ENCODE measurements around the gene TNFAIP3. TPM values are rescaled to one million over a fixed set of nuclear protein-coding genes. Genes with fewer than 3 reads are reported as not detected.

Gene TNFAIP3
- polyA plus RNA-seq, 4 donors, result 10.8 to 30.6 (median 15.3) TPM

DNA sequence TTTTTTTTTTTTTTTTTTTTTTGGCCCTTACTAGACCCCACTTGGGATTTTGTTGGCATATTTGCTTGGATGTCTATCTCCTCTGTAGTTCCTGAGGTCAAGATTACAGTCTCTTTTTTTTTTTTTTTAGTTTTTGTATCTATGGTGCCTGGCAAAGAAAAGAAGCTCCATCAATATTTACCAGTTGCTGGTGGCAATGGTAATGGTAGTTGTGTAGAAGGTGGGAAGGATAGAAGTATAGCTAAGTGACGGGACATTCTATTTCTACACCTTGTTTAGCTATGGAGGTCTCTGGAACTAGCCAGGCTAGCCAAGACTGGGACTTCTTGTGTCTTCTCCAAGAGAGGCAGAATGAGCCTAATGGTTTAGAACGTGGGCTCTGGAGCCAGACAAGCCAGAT, 42.2 kb upstream of the TNFAIP3 start:
- 90 to 95% (median 90%) methylated on average over 2 of the region's 2 CpGs for WGBS, 3 donors
- Histone ChIP-seq H3K4me3 (ENCODE audit: low read depth in 1 of 3, low read length in 3 of 3) (no peak overlapping the region), H3K9me3 (ENCODE audit: control insufficient read depth in 2 of 2, insufficient read depth in 1 of 2, low read depth in 1 of 2, low read length in 1 of 2) (no peaks in the 10 kb centered on the region), H3K4me1 (ENCODE audit: control insufficient read depth in 3 of 3, insufficient read depth in 2 of 3, low read depth in 1 of 3, low read length in 2 of 3) (peaks cover 0 to 4% (median 0%) of the 10 kb centered on the region in 3 donors), H3K36me3 (ENCODE audit: control insufficient read depth in 3 of 3, insufficient read depth in 2 of 3, low read depth in 1 of 3, low read length in 3 of 3) (no peaks in the 10 kb centered on the region), H3K27me3 (ENCODE audit: control insufficient read depth in 3 of 3, insufficient read depth in 3 of 3, low read length in 3 of 3) (no peaks in the 10 kb centered on the region), H3K27ac (ENCODE audit: low read depth in 1 of 3, low read length in 2 of 3) (peak overlapping the region in 1 of 3 donors; percentile 30)
- no peak for FAIRE-seq
- no peak for DNase-seq

GRCh38 chr6:137827411-137827940, 39.6 kb upstream of the TNFAIP3 start:
- peaks cover 0 to 11% (median 0%) of the 10 kb centered on the region in 3 donors for H3K4me1 ChIP-seq (ENCODE audit: control insufficient read depth in 3 of 3, insufficient read depth in 2 of 3, low read depth in 1 of 3, low read length in 2 of 3)
- H3K27ac ChIP-seq (ENCODE audit: low read depth in 1 of 3, low read length in 2 of 3), result no peak overlapping the region
- WGBS, 3 donors, result 88 to 96% (median 92%) methylated on average over 5 of the region's 5 CpGs
- no peaks in the 10 kb centered on the region for H3K36me3 ChIP-seq (ENCODE audit: control insufficient read depth in 3 of 3, insufficient read depth in 2 of 3, low read depth in 1 of 3, low read length in 3 of 3)
- no peaks in the 10 kb centered on the region for H3K27me3 ChIP-seq (ENCODE audit: control insufficient read depth in 3 of 3, insufficient read depth in 3 of 3, low read length in 3 of 3)
- DNase-seq (no peak), FAIRE-seq (no peak)
- H3K9me3 ChIP-seq (ENCODE audit: control insufficient read depth in 2 of 2, insufficient read depth in 1 of 2, low read depth in 1 of 2, low read length in 1 of 2), result no peaks in the 10 kb centered on the region
- H3K4me3 ChIP-seq (ENCODE audit: low read depth in 1 of 3, low read length in 3 of 3), result no peak overlapping the region

DNA sequence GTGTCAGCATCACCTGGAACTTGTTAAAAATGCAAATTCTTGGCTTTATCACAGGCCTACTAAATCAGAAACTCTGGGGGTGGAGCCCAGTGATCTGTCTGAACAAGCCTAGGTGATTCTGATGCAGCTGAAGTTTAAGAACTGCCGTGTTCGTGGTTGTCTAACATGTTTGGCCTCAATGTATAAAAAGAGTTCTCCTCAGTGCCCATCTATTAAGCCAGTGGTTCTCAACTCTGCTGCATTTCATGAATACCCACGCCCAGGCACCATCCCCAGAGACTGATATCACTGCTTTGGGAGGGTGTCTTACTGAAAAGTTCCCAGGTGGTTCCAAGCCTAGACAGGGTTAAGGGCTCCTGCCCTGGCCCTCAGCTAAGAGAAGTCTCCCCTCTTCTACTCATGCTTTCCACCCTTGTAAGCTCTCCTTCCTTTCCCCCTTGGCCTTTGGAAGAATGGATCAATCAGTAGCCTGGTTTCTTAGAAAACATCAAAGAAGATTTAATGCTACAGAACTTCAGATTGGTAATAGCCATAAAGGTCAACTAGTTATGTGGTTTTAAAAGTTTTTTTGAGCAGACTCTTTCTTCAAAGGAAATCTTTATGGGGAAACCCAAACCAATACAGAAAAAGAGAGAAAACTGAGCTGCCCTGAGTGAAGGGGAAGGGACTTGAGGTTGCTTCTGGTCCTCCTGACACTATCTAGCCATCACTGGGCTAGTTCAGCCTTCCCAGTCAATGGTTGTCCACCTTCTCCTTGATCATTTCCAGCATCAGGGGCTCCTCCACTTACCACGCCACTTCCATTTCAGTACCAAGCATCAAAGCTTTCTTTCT, 38.9 kb upstream of the TNFAIP3 start:
- 78 to 94% (median 90%) methylated on average over 4 of the region's 4 CpGs for WGBS, 3 donors
- H3K27me3 ChIP-seq (ENCODE audit: control insufficient read depth in 3 of 3, insufficient read depth in 3 of 3, low read length in 3 of 3), result no peaks in the 10 kb centered on the region
- H3K27ac ChIP-seq (ENCODE audit: low read depth in 1 of 3, low read length in 2 of 3), result no peak overlapping the region
- H3K36me3 ChIP-seq (ENCODE audit: control insufficient read depth in 3 of 3, insufficient read depth in 2 of 3, low read depth in 1 of 3, low read length in 3 of 3), result no peaks in the 10 kb centered on the region
- H3K9me3 ChIP-seq (ENCODE audit: control insufficient read depth in 2 of 2, insufficient read depth in 1 of 2, low read depth in 1 of 2, low read length in 1 of 2), result no peaks in the 10 kb centered on the region
- no peak for DNase-seq
- FAIRE-seq, result no peak
- no peak overlapping the region for H3K4me3 ChIP-seq (ENCODE audit: low read depth in 1 of 3, low read length in 3 of 3)
- H3K4me1 ChIP-seq (ENCODE audit: control insufficient read depth in 3 of 3, insufficient read depth in 2 of 3, low read depth in 1 of 3, low read length in 2 of 3), result peaks cover 0 to 11% (median 0%) of the 10 kb centered on the region in 3 donors

GRCh38 chr6:137829641-137830083, 37.4 kb upstream of the TNFAIP3 start:
- Histone ChIP-seq H3K27ac (ENCODE audit: low read depth in 1 of 3, low read length in 2 of 3) (no peak overlapping the region), H3K9me3 (ENCODE audit: control insufficient read depth in 2 of 2, insufficient read depth in 1 of 2, low read depth in 1 of 2, low read length in 1 of 2) (no peaks in the 10 kb centered on the region), H3K36me3 (ENCODE audit: control insufficient read depth in 3 of 3, insufficient read depth in 2 of 3, low read depth in 1 of 3, low read length in 3 of 3) (no peaks in the 10 kb centered on the region), H3K4me3 (ENCODE audit: low read depth in 1 of 3, low read length in 3 of 3) (no peak overlapping the region), H3K4me1 (ENCODE audit: control insufficient read depth in 3 of 3, insufficient read depth in 2 of 3, low read depth in 1 of 3, low read length in 2 of 3) (peaks cover 0 to 11% (median 0%) of the 10 kb centered on the region in 3 donors), H3K27me3 (ENCODE audit: control insufficient read depth in 3 of 3, insufficient read depth in 3 of 3, low read length in 3 of 3) (no peaks in the 10 kb centered on the region)
- WGBS, 3 donors, result 20 to 62% (median 45%) methylated on average over 4 of the region's 4 CpGs
- DNase-seq, result peak; percentile 36 to 70
- no peak for FAIRE-seq

DNA sequence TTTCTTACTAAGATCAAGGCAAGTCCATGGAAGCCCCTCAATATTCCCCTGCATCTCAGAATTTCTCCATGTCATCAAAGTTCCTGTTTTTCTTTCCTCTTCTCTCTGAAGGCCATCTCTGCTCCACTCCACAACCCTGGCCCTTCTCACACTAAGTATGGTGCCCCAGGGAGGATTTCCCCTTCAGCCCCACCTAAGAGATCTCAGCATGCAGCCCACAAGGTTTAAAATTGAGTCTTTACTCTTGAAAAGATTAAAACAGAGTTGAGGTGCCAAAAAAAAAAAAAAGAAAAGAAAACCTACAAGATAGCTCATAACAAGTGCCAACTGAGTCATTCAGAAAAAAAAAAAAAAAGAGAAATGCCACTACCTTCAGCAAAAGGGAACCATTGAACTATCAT, 36.5 kb upstream of the TNFAIP3 start:
- DNase-seq, result no peak

DNA sequence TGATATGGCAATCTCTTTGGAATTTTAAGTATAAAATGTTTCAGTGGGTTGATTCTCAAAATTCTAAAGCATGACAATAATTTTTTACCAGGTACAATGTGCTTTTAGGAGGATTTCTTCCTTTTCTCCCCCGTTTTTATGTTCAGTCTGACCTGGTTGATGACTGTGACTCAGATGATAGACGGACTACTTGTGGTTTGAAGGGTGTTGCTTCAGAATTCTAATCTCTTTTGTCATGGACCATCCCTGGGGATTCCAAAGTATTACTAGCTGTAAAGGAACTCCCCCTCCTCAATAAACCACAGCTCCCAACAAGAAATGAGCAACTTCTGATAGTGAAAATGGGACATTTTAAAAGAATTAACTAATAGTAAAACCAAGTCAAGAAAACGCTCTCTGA, 34.9 kb upstream of the TNFAIP3 start:
- Histone ChIP-seq H3K9me3 (ENCODE audit: control insufficient read depth in 2 of 2, insufficient read depth in 1 of 2, low read depth in 1 of 2, low read length in 1 of 2) (no peaks in the 10 kb centered on the region), H3K36me3 (ENCODE audit: control insufficient read depth in 3 of 3, insufficient read depth in 2 of 3, low read depth in 1 of 3, low read length in 3 of 3) (no peaks in the 10 kb centered on the region), H3K4me1 (ENCODE audit: control insufficient read depth in 3 of 3, insufficient read depth in 2 of 3, low read depth in 1 of 3, low read length in 2 of 3) (peaks cover 0 to 11% (median 0%) of the 10 kb centered on the region in 3 donors), H3K27me3 (ENCODE audit: control insufficient read depth in 3 of 3, insufficient read depth in 3 of 3, low read length in 3 of 3) (no peaks in the 10 kb centered on the region), H3K27ac (ENCODE audit: low read depth in 1 of 3, low read length in 2 of 3) (no peak overlapping the region), H3K4me3 (ENCODE audit: low read depth in 1 of 3, low read length in 3 of 3) (no peak overlapping the region)
- FAIRE-seq (no peak), DNase-seq (no peak)
- WGBS, 3 donors, result 51 to 64% (median 57%) methylated on average over 3 of the region's 3 CpGs

More for the DNA sequence above, 36.5 kb upstream of the TNFAIP3 start:
- H3K4me3 ChIP-seq (ENCODE audit: low read depth in 1 of 3, low read length in 3 of 3), result no peak overlapping the region
- peaks cover 0 to 11% (median 0%) of the 10 kb centered on the region in 3 donors for H3K4me1 ChIP-seq (ENCODE audit: control insufficient read depth in 3 of 3, insufficient read depth in 2 of 3, low read depth in 1 of 3, low read length in 2 of 3)
- H3K27me3 ChIP-seq (ENCODE audit: control insufficient read depth in 3 of 3, insufficient read depth in 3 of 3, low read length in 3 of 3), result no peaks in the 10 kb centered on the region
- H3K9me3 ChIP-seq (ENCODE audit: control insufficient read depth in 2 of 2, insufficient read depth in 1 of 2, low read depth in 1 of 2, low read length in 1 of 2), result no peaks in the 10 kb centered on the region
- FAIRE-seq, result no peak
- no peaks in the 10 kb centered on the region for H3K36me3 ChIP-seq (ENCODE audit: control insufficient read depth in 3 of 3, insufficient read depth in 2 of 3, low read depth in 1 of 3, low read length in 3 of 3)
- no peak overlapping the region for H3K27ac ChIP-seq (ENCODE audit: low read depth in 1 of 3, low read length in 2 of 3)

- DNase-seq (no peak), FAIRE-seq (no peak)
- no peak overlapping the region for H3K4me3 ChIP-seq (ENCODE audit: low read depth in 1 of 3, low read length in 3 of 3)
- no peak overlapping the region for H3K27ac ChIP-seq (ENCODE audit: low read depth in 1 of 3, low read length in 2 of 3)
- H3K9me3 ChIP-seq (ENCODE audit: control insufficient read depth in 2 of 2, insufficient read depth in 1 of 2, low read depth in 1 of 2, low read length in 1 of 2), result no peaks in the 10 kb centered on the region
- H3K36me3 ChIP-seq (ENCODE audit: control insufficient read depth in 3 of 3, insufficient read depth in 2 of 3, low read depth in 1 of 3, low read length in 3 of 3), result no peaks in the 10 kb centered on the region
- no peaks in the 10 kb centered on the region for H3K27me3 ChIP-seq (ENCODE audit: control insufficient read depth in 3 of 3, insufficient read depth in 3 of 3, low read length in 3 of 3)
- WGBS, 3 donors, result 90 to 94% (median 91%) methylated on average over 3 of the region's 3 CpGs
- H3K4me1 ChIP-seq (ENCODE audit: control insufficient read depth in 3 of 3, insufficient read depth in 2 of 3, low read depth in 1 of 3, low read length in 2 of 3), result peaks cover 0 to 8% (median 0%) of the 10 kb centered on the region in 3 donors
Observed at GRCh38 chr6:137834508-137834907, 32.6 kb upstream of the TNFAIP3 start.

- FAIRE-seq (no peak), DNase-seq (no peak)
- Histone ChIP-seq H3K27me3 (ENCODE audit: control insufficient read depth in 3 of 3, insufficient read depth in 3 of 3, low read length in 3 of 3) (no peaks in the 10 kb centered on the region), H3K27ac (ENCODE audit: low read depth in 1 of 3, low read length in 2 of 3) (no peak overlapping the region), H3K9me3 (ENCODE audit: control insufficient read depth in 2 of 2, insufficient read depth in 1 of 2, low read depth in 1 of 2, low read length in 1 of 2) (no peaks in the 10 kb centered on the region), H3K4me1 (ENCODE audit: control insufficient read depth in 3 of 3, insufficient read depth in 2 of 3, low read depth in 1 of 3, low read length in 2 of 3) (no peaks in the 10 kb centered on the region), H3K4me3 (ENCODE audit: low read depth in 1 of 3, low read length in 3 of 3) (no peak overlapping the region), H3K36me3 (ENCODE audit: control insufficient read depth in 3 of 3, insufficient read depth in 2 of 3, low read depth in 1 of 3, low read length in 3 of 3) (no peaks in the 10 kb centered on the region)
- WGBS, 3 donors, result 71 to 79% (median 76%) methylated on average over 3 of the region's 3 CpGs
Observed at GRCh38 chr6:137836788-137837187, 30.3 kb upstream of the TNFAIP3 start.

Measured in small intestine (tissue), 7 donors.